ENCODE results near the gene CLEC19A. TPM values are rescaled to one million over a fixed set of nuclear protein-coding genes. Genes with fewer than 3 reads are reported as not detected.

Gene CLEC19A
- total RNA-seq, 1 experiment from 2014 or later: not detected

DNA sequence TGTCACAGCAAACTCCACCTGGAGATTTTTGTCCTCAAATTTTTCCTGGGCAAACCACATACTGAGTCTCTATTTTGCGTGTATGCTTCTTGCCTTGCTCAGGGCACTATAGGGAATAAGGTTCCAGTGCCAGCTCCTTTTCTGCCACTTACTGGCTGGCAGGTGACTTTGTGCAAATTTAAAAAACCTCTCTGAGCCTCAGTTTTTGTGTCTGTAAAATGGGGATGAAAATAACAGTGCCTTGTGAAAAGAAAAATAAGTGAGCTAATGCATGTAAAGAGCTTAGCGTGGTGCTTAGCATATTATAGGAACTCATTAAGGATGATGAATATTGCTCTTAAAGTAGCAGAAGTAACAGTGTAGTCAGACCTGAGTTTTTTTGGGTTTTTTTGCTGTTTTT lies 19.9 kb downstream of the CLEC19A start:
- BruUV-seq (replicated peaks): no TSS peak
- CTCF ChIA-PET: no interaction called here

DNA sequence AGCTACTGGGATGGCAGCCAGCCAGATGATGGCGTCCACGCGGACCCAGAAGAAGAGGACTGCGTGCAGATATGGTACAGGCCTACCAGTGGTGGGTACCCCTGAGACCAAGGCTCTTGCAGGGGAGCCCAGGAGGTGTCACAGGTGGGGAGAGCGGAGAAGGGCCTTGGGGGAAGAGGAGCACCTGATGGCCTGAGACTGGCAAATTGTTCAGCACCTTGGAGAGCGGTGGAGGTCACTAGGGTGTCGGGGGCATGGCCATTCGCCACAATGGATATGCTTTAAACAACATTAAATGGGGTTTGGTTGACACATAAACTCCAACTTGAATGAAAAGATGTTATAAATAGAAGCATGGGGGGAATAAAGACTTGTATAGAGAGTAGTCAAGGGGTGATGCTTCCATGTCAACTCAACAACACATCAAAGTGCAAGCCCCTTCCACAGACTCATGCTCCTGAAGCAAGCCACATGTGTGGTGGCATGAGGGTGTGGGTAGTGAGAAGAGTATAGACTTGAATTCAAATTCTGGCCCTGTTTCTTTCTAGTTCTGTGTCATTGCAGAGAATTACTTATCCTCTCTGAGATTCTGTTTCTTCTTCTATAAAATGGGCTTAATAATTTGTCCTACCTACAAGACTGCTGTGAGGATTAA lies 22.2 kb downstream of the CLEC19A start:
- no peak for DNase-seq (ENCODE audit: low spot score)
- Histone ChIP-seq H3K27me3 (replicated peaks; ENCODE audit: insufficient read depth, low read depth, low read length, poor library complexity) (no peaks in the 10 kb centered on the region), H3K36me3 (ENCODE audit: insufficient read depth, low read length, poor library complexity, severe bottlenecking) (no peaks in the 10 kb centered on the region), H3K4me1 (ENCODE audit: insufficient read depth, low read length, poor library complexity, severe bottlenecking) (no peaks in the 10 kb centered on the region), H3K4me3 (ENCODE audit: low read depth, low read length, poor library complexity, severe bottlenecking) (no peak overlapping the region), H3K27ac (ENCODE audit: low read depth, low read length, poor library complexity, severe bottlenecking) (no peak overlapping the region), H3K9me3 (ENCODE audit: low read depth, low read length, poor library complexity, severe bottlenecking) (no peaks in the 10 kb centered on the region)
- TF ChIP-seq EZH2 (IDR thresholded peaks at IDR 0.05; ENCODE audit: borderline replicate concordance, low read depth, low read length, poor library complexity, severe bottlenecking): no peak
- TF ChIP-seq, protein P1, sequence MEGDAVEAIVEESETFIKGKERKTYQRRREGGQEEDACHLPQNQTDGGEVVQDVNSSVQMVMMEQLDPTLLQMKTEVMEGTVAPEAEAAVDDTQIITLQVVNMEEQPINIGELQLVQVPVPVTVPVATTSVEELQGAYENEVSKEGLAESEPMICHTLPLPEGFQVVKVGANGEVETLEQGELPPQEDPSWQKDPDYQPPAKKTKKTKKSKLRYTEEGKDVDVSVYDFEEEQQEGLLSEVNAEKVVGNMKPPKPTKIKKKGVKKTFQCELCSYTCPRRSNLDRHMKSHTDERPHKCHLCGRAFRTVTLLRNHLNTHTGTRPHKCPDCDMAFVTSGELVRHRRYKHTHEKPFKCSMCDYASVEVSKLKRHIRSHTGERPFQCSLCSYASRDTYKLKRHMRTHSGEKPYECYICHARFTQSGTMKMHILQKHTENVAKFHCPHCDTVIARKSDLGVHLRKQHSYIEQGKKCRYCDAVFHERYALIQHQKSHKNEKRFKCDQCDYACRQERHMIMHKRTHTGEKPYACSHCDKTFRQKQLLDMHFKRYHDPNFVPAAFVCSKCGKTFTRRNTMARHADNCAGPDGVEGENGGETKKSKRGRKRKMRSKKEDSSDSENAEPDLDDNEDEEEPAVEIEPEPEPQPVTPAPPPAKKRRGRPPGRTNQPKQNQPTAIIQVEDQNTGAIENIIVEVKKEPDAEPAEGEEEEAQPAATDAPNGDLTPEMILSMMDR (conservative IDR thresholded peaks at IDR 0.05; ENCODE audit: low read depth, low read length): no peak
- intact Hi-C loops (cut with micrococcal nuclease; ENCODE audit: unreplicated experiment): no loop called here
- no TSS peak for BruUV-seq (replicated peaks)
- POLR2A ChIA-PET (ENCODE audit: low non-redundant PET): no interaction called here
- CTCF ChIA-PET: no interaction called here

More for the DNA sequence above, 19.9 kb downstream of the CLEC19A start:
- no peaks in the 10 kb centered on the region for H3K27me3 ChIP-seq (replicated peaks; ENCODE audit: insufficient read depth, low read depth, low read length, poor library complexity)
- H3K27ac ChIP-seq (ENCODE audit: low read depth, low read length, poor library complexity, severe bottlenecking): no peak overlapping the region
- no peaks in the 10 kb centered on the region for H3K36me3 ChIP-seq (ENCODE audit: insufficient read depth, low read length, poor library complexity, severe bottlenecking)
- POLR2A ChIA-PET (ENCODE audit: low non-redundant PET): interaction anchor here (0.6 kb wide), 1 partner anchor 64 kb away, joined by 3 read pairs; no protein-coding TSS in a partner anchor
- no peak overlapping the region for H3K4me3 ChIP-seq (ENCODE audit: low read depth, low read length, poor library complexity, severe bottlenecking)
- intact Hi-C loops (cut with micrococcal nuclease; ENCODE audit: unreplicated experiment): no loop called here
- no peaks in the 10 kb centered on the region for H3K4me1 ChIP-seq (ENCODE audit: insufficient read depth, low read length, poor library complexity, severe bottlenecking)
- no peaks in the 10 kb centered on the region for H3K9me3 ChIP-seq (ENCODE audit: low read depth, low read length, poor library complexity, severe bottlenecking)
- TF ChIP-seq, protein P1 (conservative IDR thresholded peaks at IDR 0.05; ENCODE audit: low read depth, low read length): no peak
- TF ChIP-seq EZH2 (IDR thresholded peaks at IDR 0.05; ENCODE audit: borderline replicate concordance, low read depth, low read length, poor library complexity, severe bottlenecking): no peak
- no peak for DNase-seq (ENCODE audit: low spot score)

DNA sequence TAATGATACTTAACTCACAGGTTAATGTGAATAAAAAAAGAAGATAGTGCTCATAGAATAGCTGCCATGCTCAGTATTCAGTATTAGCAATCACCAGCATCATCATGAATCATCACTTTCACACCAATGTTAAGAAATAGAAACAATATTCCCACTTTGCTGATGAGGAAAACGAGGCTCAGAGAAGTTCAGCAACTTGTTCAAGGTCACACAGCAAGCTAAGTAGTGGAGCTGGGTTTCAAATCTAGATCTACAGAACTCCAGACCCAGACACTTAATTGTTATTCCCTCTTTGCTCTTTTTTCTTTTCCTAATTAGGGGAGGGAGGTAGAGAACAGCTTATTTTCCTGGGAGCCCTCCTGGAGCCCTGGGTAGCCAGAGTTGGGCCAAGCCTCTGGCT lies 22.9 kb downstream of the CLEC19A start:
- no peaks in the 10 kb centered on the region for H3K9me3 ChIP-seq (ENCODE audit: low read depth, low read length, poor library complexity, severe bottlenecking)
- H3K4me3 ChIP-seq (ENCODE audit: low read depth, low read length, poor library complexity, severe bottlenecking): no peak overlapping the region
- CTCF ChIA-PET: no interaction called here
- no peaks in the 10 kb centered on the region for H3K27me3 ChIP-seq (replicated peaks; ENCODE audit: insufficient read depth, low read depth, low read length, poor library complexity)
- no peak overlapping the region for H3K27ac ChIP-seq (ENCODE audit: low read depth, low read length, poor library complexity, severe bottlenecking)
- POLR2A ChIA-PET (ENCODE audit: low non-redundant PET): no interaction called here
- no peak for DNase-seq (ENCODE audit: low spot score)
- intact Hi-C loops (cut with micrococcal nuclease; ENCODE audit: unreplicated experiment): no loop called here
- H3K4me1 ChIP-seq (ENCODE audit: insufficient read depth, low read length, poor library complexity, severe bottlenecking): no peaks in the 10 kb centered on the region
- H3K36me3 ChIP-seq (ENCODE audit: insufficient read depth, low read length, poor library complexity, severe bottlenecking): no peaks in the 10 kb centered on the region
- TF ChIP-seq, protein P1 (conservative IDR thresholded peaks at IDR 0.05; ENCODE audit: low read depth, low read length): no peak
- no peak for TF ChIP-seq EZH2 (IDR thresholded peaks at IDR 0.05; ENCODE audit: borderline replicate concordance, low read depth, low read length, poor library complexity, severe bottlenecking)
- no TSS peak for BruUV-seq (replicated peaks)
